ENCODE measurements around the gene SPECC1L. TPM values are rescaled to one million over a fixed set of nuclear protein-coding genes. Genes with fewer than 3 reads are reported as not detected.

The SPECC1L gene, protein sequence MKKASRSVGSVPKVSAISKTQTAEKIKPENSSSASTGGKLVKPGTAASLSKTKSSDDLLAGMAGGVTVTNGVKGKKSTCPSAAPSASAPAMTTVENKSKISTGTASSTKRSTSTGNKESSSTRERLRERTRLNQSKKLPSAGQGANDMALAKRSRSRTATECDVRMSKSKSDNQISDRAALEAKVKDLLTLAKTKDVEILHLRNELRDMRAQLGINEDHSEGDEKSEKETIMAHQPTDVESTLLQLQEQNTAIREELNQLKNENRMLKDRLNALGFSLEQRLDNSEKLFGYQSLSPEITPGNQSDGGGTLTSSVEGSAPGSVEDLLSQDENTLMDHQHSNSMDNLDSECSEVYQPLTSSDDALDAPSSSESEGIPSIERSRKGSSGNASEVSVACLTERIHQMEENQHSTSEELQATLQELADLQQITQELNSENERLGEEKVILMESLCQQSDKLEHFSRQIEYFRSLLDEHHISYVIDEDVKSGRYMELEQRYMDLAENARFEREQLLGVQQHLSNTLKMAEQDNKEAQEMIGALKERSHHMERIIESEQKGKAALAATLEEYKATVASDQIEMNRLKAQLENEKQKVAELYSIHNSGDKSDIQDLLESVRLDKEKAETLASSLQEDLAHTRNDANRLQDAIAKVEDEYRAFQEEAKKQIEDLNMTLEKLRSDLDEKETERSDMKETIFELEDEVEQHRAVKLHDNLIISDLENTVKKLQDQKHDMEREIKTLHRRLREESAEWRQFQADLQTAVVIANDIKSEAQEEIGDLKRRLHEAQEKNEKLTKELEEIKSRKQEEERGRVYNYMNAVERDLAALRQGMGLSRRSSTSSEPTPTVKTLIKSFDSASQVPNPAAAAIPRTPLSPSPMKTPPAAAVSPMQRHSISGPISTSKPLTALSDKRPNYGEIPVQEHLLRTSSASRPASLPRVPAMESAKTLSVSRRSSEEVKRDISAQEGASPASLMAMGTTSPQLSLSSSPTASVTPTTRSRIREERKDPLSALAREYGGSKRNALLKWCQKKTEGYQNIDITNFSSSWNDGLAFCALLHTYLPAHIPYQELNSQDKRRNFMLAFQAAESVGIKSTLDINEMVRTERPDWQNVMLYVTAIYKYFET
- 25.3 TPM for polyA plus RNA-seq (2013, experiment 1 of 2)
- polyA plus RNA-seq (2013, experiment 2 of 2) = 28.4 TPM

DNA sequence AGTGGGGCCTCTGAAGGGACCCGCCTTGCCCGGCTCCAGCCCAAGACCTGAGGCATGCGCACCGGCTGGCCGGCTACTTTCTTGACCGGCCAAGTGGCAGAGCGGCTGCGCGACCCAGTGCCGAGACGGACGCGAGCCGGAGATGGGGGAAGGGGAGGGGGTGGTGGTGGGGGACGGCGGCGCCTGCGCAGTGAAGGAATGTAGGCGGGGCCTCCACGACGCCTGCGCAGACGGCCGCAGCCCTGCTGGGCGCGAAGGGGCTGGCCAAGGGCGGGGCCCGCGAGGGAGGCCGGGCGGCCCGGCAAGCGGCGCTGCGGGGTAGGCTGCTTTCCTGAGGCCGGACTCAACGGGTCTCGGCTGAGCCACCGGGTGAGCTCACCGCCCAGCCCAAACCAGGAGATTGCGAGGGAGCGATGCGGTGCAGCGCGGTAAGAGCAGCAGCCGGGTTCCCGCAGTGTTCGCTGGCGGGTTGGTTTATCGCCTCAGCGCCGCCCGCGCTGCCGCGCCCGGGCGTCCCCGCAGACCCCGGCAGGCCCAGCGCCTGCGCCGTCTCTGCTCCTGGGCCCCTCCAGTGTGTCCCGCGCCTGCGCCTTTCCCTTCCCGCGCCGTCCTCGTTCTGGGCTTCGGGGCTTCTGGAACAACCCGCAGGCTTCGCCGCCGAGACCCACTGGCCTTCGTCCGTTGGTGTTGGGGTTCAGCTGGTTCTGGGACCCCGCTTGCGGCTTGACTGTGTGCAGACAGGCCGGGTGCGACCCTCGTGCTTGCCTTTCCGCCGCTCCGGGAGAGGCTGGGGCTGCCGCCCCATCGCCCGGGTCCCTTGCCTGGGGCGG, at the start of gene SPECC1L:
SPECC1L (plus strand) TSS at position 276 of the 830 bp plus-strand sequence. CDS start 31,401 bp downstream, outside the sequence.
- H3K27ac ChIP-seq (ENCODE audit: low read depth, low read length) = peak within 1 kb of the TSS; percentile 96
- under 1% methylated on average over 89 of the region's 89 CpGs for WGBS

GRCh38 chr22:24224468-24224867, 46.2 kb upstream of the SPECC1L start:
- H3K36me3 ChIP-seq (ENCODE audit: insufficient read depth, low read length) = no peaks in the 10 kb centered on the region
- no peak overlapping the region for H3K9ac ChIP-seq (ENCODE audit: low read depth, low read length)
- 0 out of 2 replicates have a peak, but pooled peaks cover 3% of the 10 kb centered on the region for H3K9me3 ChIP-seq (ENCODE audit: insufficient read depth, low read depth, low read length)
- H3K27ac ChIP-seq (ENCODE audit: low read depth, low read length) = no peak overlapping the region
- WGBS = no CpG with 5 or more reads among the region's 1 CpG
- no peaks in the 10 kb centered on the region for H3K4me1 ChIP-seq (ENCODE audit: insufficient read depth, low read length)
- no peak overlapping the region for H3K4me3 ChIP-seq (ENCODE audit: low read length)
- no peaks in the 10 kb centered on the region for H3K27me3 ChIP-seq (ENCODE audit: insufficient read depth, low read length)

More for the DNA sequence above, at the start of gene SPECC1L:
- Histone ChIP-seq H3K27me3 (ENCODE audit: insufficient read depth, low read length) (no peaks in the 10 kb centered on the region), H3K4me1 (ENCODE audit: insufficient read depth, low read length) (peaks cover 15% of the 10 kb centered on the region), H3K9me3 (ENCODE audit: insufficient read depth, low read depth, low read length) (no peaks in the 10 kb centered on the region), H3K9ac (ENCODE audit: low read depth, low read length) (peak within 1 kb of the TSS; percentile 98), H3K4me3 (ENCODE audit: low read length) (peak within 1 kb of the TSS; percentile 99), H3K36me3 (ENCODE audit: insufficient read depth, low read length) (no peaks in the 10 kb centered on the region)

GRCh38 chr22:24225044-24225601, 45.5 kb upstream of the SPECC1L start:
- WGBS = 91% methylated on average over 14 of the region's 14 CpGs
- Histone ChIP-seq H3K9ac (ENCODE audit: low read depth, low read length) (no peak overlapping the region), H3K4me3 (ENCODE audit: low read length) (no peak overlapping the region), H3K36me3 (ENCODE audit: insufficient read depth, low read length) (no peaks in the 10 kb centered on the region), H3K27ac (ENCODE audit: low read depth, low read length) (no peak overlapping the region), H3K9me3 (ENCODE audit: insufficient read depth, low read depth, low read length) (0 out of 2 replicates have a peak, but pooled peaks cover 3% of the 10 kb centered on the region), H3K27me3 (ENCODE audit: insufficient read depth, low read length) (no peaks in the 10 kb centered on the region), H3K4me1 (ENCODE audit: insufficient read depth, low read length) (no peaks in the 10 kb centered on the region)

DNA sequence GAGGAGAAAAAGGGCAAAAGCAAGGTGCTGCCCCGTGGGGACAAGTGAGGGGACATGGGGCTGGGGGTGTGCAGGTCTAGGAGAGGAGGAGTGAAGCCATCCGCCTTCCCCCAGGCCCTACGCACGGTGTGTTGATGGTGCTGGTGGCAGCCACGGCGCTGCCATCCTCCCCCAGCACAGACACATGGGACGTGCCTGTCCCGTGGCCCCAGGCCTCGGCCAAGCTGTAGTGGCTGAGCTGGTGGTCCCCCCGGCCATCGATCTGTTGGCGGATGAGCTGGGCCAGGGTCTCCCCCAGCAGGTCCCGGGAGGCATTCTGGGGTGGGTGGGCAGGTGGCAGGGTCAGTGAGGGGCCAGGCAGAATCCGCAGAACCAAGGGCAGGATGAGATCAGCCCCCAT, 44.7 kb upstream of the SPECC1L start:
- Histone ChIP-seq H3K27ac (ENCODE audit: low read depth, low read length) (no peak overlapping the region), H3K4me1 (ENCODE audit: insufficient read depth, low read length) (0 out of 2 replicates have a peak, but pooled peaks cover 4% of the 10 kb centered on the region), H3K9me3 (ENCODE audit: insufficient read depth, low read depth, low read length) (0 out of 2 replicates have a peak, but pooled peaks cover 3% of the 10 kb centered on the region), H3K4me3 (ENCODE audit: low read length) (no peak overlapping the region), H3K36me3 (ENCODE audit: insufficient read depth, low read length) (no peaks in the 10 kb centered on the region), H3K9ac (ENCODE audit: low read depth, low read length) (no peak overlapping the region), H3K27me3 (ENCODE audit: insufficient read depth, low read length) (no peaks in the 10 kb centered on the region)
- 93% methylated on average over 14 of the region's 14 CpGs for WGBS

DNA sequence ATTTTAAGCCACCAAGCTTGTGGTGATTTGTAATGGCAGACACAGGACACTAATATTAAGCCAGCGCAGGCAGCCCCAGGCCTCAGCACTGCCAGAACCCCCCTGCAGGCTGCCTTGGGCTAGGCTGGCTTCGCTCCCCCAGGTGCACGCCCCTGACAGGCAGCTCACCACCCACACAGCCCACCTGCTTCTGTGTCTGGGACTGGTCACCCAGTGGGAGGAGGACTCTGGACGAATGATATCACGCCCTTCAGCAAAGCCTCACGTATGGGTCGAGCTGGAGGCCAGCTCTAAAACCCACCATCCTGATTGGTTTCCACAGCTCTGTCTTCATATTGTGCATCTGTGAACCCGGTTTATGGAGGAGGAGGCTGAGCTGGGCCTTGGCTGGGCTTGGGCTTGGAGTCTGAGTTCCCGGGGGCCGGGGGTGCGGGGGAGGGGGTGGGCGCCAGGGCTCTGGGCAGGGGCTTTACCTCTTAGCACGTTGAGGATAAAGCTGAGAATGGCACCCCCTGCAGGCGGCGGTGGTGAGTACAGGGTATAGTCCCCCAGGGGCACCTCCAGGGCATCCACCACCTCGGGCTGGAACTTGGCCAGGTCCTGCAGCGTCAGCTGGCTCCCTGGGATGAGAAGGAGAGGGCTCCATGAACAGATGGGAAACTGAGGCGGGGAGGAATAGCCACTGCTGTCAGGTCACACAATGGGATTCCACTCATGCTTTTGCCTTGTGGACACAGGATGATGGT, 39.5 kb upstream of the SPECC1L start:
- H3K9ac ChIP-seq (ENCODE audit: low read depth, low read length) = no peak overlapping the region
- H3K4me1 ChIP-seq (ENCODE audit: insufficient read depth, low read length) = 0 out of 2 replicates have a peak, but pooled peaks cover 6% of the 10 kb centered on the region
- H3K4me3 ChIP-seq (ENCODE audit: low read length) = no peak overlapping the region
- H3K36me3 ChIP-seq (ENCODE audit: insufficient read depth, low read length) = no peaks in the 10 kb centered on the region
- WGBS = 66% methylated on average over 13 of the region's 18 CpGs
- no peaks in the 10 kb centered on the region for H3K9me3 ChIP-seq (ENCODE audit: insufficient read depth, low read depth, low read length)
- H3K27me3 ChIP-seq (ENCODE audit: insufficient read depth, low read length) = no peaks in the 10 kb centered on the region
- H3K27ac ChIP-seq (ENCODE audit: low read depth, low read length) = no peak overlapping the region

DNA sequence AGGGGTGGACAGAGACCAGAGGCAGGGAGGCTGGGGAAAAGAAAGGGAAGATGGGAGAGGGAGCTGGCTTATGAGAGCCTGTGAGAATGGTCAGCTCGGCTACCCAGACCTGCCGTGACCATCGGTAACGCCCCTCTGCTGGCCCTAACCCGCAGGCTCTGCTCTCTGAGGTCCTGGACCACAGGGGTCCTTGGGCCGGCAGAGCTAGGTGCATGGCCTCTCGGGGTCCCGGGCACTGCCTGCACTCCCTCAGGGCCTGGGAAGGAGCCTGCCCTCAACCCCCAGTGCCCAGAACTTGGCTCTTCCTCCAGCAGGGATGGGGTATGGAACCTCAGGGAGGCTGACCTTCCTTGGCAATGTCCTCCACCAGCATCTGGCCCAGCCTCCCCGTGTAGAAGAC, 38.9 kb upstream of the SPECC1L start:
- Histone ChIP-seq H3K4me3 (ENCODE audit: low read length) (no peak overlapping the region), H3K27me3 (ENCODE audit: insufficient read depth, low read length) (no peaks in the 10 kb centered on the region), H3K36me3 (ENCODE audit: insufficient read depth, low read length) (no peaks in the 10 kb centered on the region), H3K9me3 (ENCODE audit: insufficient read depth, low read depth, low read length) (no peaks in the 10 kb centered on the region), H3K9ac (ENCODE audit: low read depth, low read length) (no peak overlapping the region), H3K4me1 (ENCODE audit: insufficient read depth, low read length) (0 out of 2 replicates have a peak, but pooled peaks cover 6% of the 10 kb centered on the region), H3K27ac (ENCODE audit: low read depth, low read length) (no peak overlapping the region)
- WGBS = 93% methylated on average over 9 of the region's 9 CpGs

GRCh38 chr22:24232124-24232523, 38.5 kb upstream of the SPECC1L start:
- Histone ChIP-seq H3K27ac (ENCODE audit: low read depth, low read length) (no peak overlapping the region), H3K36me3 (ENCODE audit: insufficient read depth, low read length) (no peaks in the 10 kb centered on the region), H3K27me3 (ENCODE audit: insufficient read depth, low read length) (no peaks in the 10 kb centered on the region), H3K9me3 (ENCODE audit: insufficient read depth, low read depth, low read length) (no peaks in the 10 kb centered on the region), H3K4me3 (ENCODE audit: low read length) (no peak overlapping the region), H3K4me1 (ENCODE audit: insufficient read depth, low read length) (0 out of 2 replicates have a peak, but pooled peaks cover 6% of the 10 kb centered on the region), H3K9ac (ENCODE audit: low read depth, low read length) (no peak overlapping the region)
- 96% methylated on average over 6 of the region's 6 CpGs for WGBS

GRCh38 chr22:24232725-24233124, 37.9 kb upstream of the SPECC1L start:
- Histone ChIP-seq H3K9me3 (ENCODE audit: insufficient read depth, low read depth, low read length) (no peaks in the 10 kb centered on the region), H3K27me3 (ENCODE audit: insufficient read depth, low read length) (no peaks in the 10 kb centered on the region)
- WGBS = 95% methylated on average over 15 of the region's 15 CpGs

GRCh38 chr22:24233235-24233634, 37.4 kb upstream of the SPECC1L start:
- Histone ChIP-seq H3K4me1 (ENCODE audit: insufficient read depth, low read length) (0 out of 2 replicates have a peak, but pooled peaks cover 6% of the 10 kb centered on the region), H3K27me3 (ENCODE audit: insufficient read depth, low read length) (no peaks in the 10 kb centered on the region), H3K27ac (ENCODE audit: low read depth, low read length) (no peak overlapping the region), H3K36me3 (ENCODE audit: insufficient read depth, low read length) (no peaks in the 10 kb centered on the region), H3K4me3 (ENCODE audit: low read length) (no peak overlapping the region), H3K9ac (ENCODE audit: low read depth, low read length) (no peak overlapping the region), H3K9me3 (ENCODE audit: insufficient read depth, low read depth, low read length) (no peaks in the 10 kb centered on the region)
- WGBS = 92% methylated on average over 13 of the region's 13 CpGs

More at GRCh38 chr22:24232725-24233124, 37.9 kb upstream of the SPECC1L start:
- Histone ChIP-seq H3K9ac (ENCODE audit: low read depth, low read length) (no peak overlapping the region), H3K4me1 (ENCODE audit: insufficient read depth, low read length) (0 out of 2 replicates have a peak, but pooled peaks cover 6% of the 10 kb centered on the region), H3K27ac (ENCODE audit: low read depth, low read length) (no peak overlapping the region), H3K36me3 (ENCODE audit: insufficient read depth, low read length) (no peaks in the 10 kb centered on the region), H3K4me3 (ENCODE audit: low read length) (no peak overlapping the region)
